Right lobe of liver (tissue), 6 donors: ENCODE results near the gene SENP2. TPM values are rescaled to one million over a fixed set of nuclear protein-coding genes. Genes with fewer than 3 reads are reported as not detected.

Experiments used
- ATAC-seq, 4 donors: fragments of 200-7000 bp; cut with Tn5 transposase; one replicate each; pipeline ENCODE4 v1.9.1; 2020; ENCODE audit warnings: mild to moderate bottlenecking in 4 of 4, moderate library complexity in 4 of 4
- DNase-seq, 3 donors: peaks; one replicate each; pipeline ENCODE4 v3.0.0-alpha.2; 2020
- H3K27ac ChIP-seq, 3 donors: fragments of 200-600 bp; one replicate each; pipeline ENCODE4 v1.8.0; 2022
- H3K27me3 ChIP-seq, 2 donors: fragments of 200-600 bp; one replicate each; pipeline ENCODE4 v1.8.0; 2022
- H3K36me3 ChIP-seq, 4 donors: fragments of 200-600 bp; sonication (generic) in 1 of 4; one replicate each; pipeline versions ENCODE4 v1.5.1 to v1.8.0; 2017 to 2022; ENCODE audit warnings: control low read depth in 1 of 4
- H3K4me1 ChIP-seq, 4 donors: fragments of 200-600 bp; sonication (generic) in 1 of 4; one replicate each; pipeline versions ENCODE4 v1.5.1 to v1.8.0; 2017 to 2022; ENCODE audit warnings: control low read depth in 1 of 4
- H3K4me3 ChIP-seq, 3 donors: fragments of 200-600 bp; one replicate each; pipeline ENCODE4 v1.8.0; 2022
- H3K9me3 ChIP-seq, 4 donors: fragments of 200-600 bp; sonication (generic) in 1 of 4; one replicate each; pipeline versions ENCODE4 v1.5.1 to v1.8.0; 2017 to 2022; ENCODE audit warnings: control low read depth in 1 of 4
- CTCF ChIP-seq, 4 donors: fragments of 200-600 bp in 3 of 4; fragments of 450-650 bp in 1 of 4; IDR thresholded peaks; one replicate each; pipeline versions ENCODE4 v1.5.1 to v1.8.0; 2016 to 2022; ENCODE audit warnings: antibody characterized with exemption in 4 of 4, mild to moderate bottlenecking in 2 of 4
- POLR2A ChIP-seq: fragments of 450-650 bp; IDR thresholded peaks from one replicate; pipeline ENCODE4 v1.6.1; 2017; ENCODE audit warnings: antibody characterized with exemption, mild to moderate bottlenecking
- WGBS: methylation state at CpG from one replicate; pipeline ENCODE4 v1.1.6; 2018; ENCODE audit warnings: low coverage, low lambda C conversion rate; ENCODE audit not compliant: insufficient coverage; ENCODE audit errors: missing lambda C conversion rate; 5-methylcytosine and 5-hydroxymethylcytosine counted together
- intact Hi-C, 2 donors: fragments of 100-400 bp; cut with DNase I; formaldehyde crosslinking; loops; one replicate each; pipeline versions ENCODE4 v1.11.2 to v1.14.1; 2022
- total RNA-seq, 6 experiments: library from RNA; depleted of rRNA in 2 of 6; stranded (reverse); fragments of >200 nt in 2 of 6; fragmentation: NEBNext Ultra II Directional in 3 of 6; extraction: Animal tissue kit (Norgen Biotek cat#: 25700) in 3 of 6; gene quantifications; one replicate each; pipeline versions ENCODE4 v1.1.0 to v1.2.4, GENCODE V29; 2016 to 2023
- donor health status: DM: no; HTN: yes; CAD: no.
- donor health status: DM: no; HTN: no; CAD: no.
- donor health status: DM: no; HTN: no; CAD: no.
- donor health status: DM: no; HTN: yes; CAD: no.
- donor health status: DM: no; HTN: yes; CAD: no.

Gene SENP2
- total RNA-seq, 6 experiments from 2014 or later, result 7.8 to 26.8 (median 17.8) TPM

- no peaks in the 10 kb centered on the region for H3K9me3 ChIP-seq
- TF ChIP-seq CTCF (IDR thresholded peaks at IDR 0.05) (no peak), POLR2A (no peak)
- no peaks in the 10 kb centered on the region for H3K27me3 ChIP-seq
- H3K36me3 ChIP-seq, result no peaks in the 10 kb centered on the region
- WGBS, result 91% methylated on average over 6 of the region's 16 CpGs
- H3K4me1 ChIP-seq, result no peaks in the 10 kb centered on the region
- ATAC-seq (no peak), DNase-seq (no peak)
- intact Hi-C loops, result no loop called here
- no peak overlapping the region for H3K27ac ChIP-seq
- no peak overlapping the region for H3K4me3 ChIP-seq
Measured at GRCh38 chr3:185645596-185646381, 59.7 kb downstream of the SENP2 start.

- Histone ChIP-seq H3K36me3 (no peaks in the 10 kb centered on the region), H3K27ac (no peak overlapping the region), H3K9me3 (no peaks in the 10 kb centered on the region), H3K4me3 (no peak overlapping the region), H3K27me3 (no peaks in the 10 kb centered on the region), H3K4me1 (no peaks in the 10 kb centered on the region)
- intact Hi-C loops, result no loop called here
- TF ChIP-seq CTCF (IDR thresholded peaks at IDR 0.05), result no peak
- TF ChIP-seq POLR2A, result no peak
- DNase-seq (no peak), ATAC-seq (no peak)
- WGBS, result 64% methylated on average over 8 of the region's 14 CpGs
Measured at GRCh38 chr3:185646382-185647133, 60.5 kb downstream of the SENP2 start.

- TF ChIP-seq POLR2A (no peak), CTCF (IDR thresholded peaks at IDR 0.05) (no peak)
- WGBS, result 75% methylated on average over 11 of the region's 19 CpGs
- H3K4me1 ChIP-seq, result no peaks in the 10 kb centered on the region
- H3K27ac ChIP-seq, result no peak overlapping the region
- H3K36me3 ChIP-seq, result no peaks in the 10 kb centered on the region
- no peak for ATAC-seq
- intact Hi-C loops, result no loop called here
- no peaks in the 10 kb centered on the region for H3K27me3 ChIP-seq
- H3K4me3 ChIP-seq, result no peak overlapping the region
- H3K9me3 ChIP-seq, result no peaks in the 10 kb centered on the region
- no peak for DNase-seq
Measured at GRCh38 chr3:185647134-185647879, 61.2 kb downstream of the SENP2 start.

- no peak for ATAC-seq
- WGBS, result 95% methylated on average over 10 of the region's 10 CpGs
Measured at GRCh38 chr3:185647880-185648210, 61.8 kb downstream of the SENP2 start.

More at GRCh38 chr3:185647880-185648210, 61.8 kb downstream of the SENP2 start:
- H3K27ac ChIP-seq, result no peak overlapping the region
- H3K9me3 ChIP-seq, result no peaks in the 10 kb centered on the region
- intact Hi-C loops, result no loop called here
- no peaks in the 10 kb centered on the region for H3K36me3 ChIP-seq
- H3K4me1 ChIP-seq, result no peaks in the 10 kb centered on the region
- no peaks in the 10 kb centered on the region for H3K27me3 ChIP-seq
- no peak overlapping the region for H3K4me3 ChIP-seq
- TF ChIP-seq POLR2A (no peak), CTCF (IDR thresholded peaks at IDR 0.05) (no peak)
- DNase-seq, result no peak
